HG02973 (cell line): ENCODE measurements around the gene NECTIN2.
"Not testable (repeated sequence)": the region's sequence is repeated elsewhere in the genome, so short reads cannot be mapped to it uniquely, and the experiment has no call there.

Experiments used
- ATAC-seq: cut with Tn5 transposase; IDR thresholded peaks from one replicate; pipeline ENCODE4 v1.9.1; 2021; ENCODE audit warnings: moderate library complexity; ENCODE audit not compliant: unreplicated experiment

Gene NECTIN2

DNA sequence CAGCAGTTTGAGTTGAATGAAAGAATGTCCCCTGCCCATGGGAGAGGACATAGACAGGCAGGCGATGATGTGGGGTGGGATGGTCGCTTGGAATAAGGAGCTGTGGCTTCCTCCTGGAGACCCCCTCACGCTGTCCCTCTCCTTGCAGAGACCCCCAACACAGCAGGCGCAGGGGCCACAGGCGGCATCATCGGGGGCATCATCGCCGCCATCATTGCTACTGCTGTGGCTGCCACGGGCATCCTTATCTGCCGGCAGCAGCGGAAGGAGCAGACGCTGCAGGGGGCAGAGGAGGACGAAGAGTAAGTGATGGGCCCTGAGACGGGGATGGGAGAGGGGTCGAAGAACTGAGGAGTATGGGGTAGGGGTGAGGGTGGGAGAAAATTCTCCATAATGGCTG, 36.0 kb downstream of the NECTIN2 start:
- ATAC-seq = no peak

DNA sequence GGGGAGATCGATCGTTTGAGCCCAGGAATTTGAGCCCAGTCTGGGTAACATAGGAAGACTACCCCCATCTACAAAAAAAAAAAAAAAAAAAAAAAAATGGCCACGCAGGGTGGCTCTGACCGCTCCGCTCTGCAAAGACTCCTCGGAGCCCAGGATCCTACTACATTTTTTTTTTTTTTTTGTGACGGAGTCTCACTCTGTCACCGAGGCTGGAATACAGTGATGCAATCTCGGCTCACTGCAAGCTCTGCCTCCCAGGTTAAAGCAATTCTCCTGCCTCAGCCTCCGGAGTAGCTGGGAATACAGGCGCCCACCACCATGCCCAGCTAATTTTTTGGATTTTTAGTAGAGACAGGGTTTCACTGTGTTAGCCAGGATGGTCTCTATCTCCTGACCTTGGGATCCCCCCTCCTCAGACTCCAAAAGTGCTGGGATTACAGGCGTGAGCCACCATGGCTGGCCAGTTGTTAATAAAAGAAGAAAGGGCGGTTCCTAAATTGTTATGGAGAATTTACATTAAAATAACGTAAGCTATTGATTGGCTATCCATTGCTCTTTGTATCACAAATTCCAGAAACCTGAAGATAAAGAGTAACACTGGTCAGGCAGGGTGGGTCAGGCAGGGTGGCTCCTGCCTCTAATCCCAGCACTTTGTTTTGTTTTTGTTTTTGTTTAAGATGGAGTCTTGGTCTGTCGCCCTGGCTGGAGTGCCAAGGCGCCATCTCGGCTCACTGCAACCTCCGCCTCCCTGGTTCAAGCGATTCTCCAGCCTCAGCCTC, 36.7 kb downstream of the NECTIN2 start:
- ATAC-seq = not testable (repeated sequence)

DNA sequence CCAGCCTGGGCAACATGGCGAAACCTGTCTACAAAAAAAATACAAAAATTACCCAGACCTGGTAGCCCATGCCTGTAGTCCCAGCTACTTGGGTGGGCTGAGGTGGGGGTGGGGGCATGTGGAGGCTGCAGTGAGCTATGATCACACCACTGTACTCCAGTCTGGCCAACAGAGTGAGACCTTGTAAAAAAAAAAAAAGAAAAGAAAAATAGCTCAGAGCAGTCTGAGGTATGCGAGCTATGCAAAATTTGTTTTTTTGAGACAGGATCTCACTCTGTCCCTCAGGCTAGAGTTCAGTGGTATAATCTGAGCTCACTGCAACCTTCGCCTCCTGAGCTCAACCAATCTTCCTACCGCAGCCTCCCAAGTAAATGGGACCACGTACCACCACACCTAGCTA, 37.8 kb downstream of the NECTIN2 start:
- no peak for ATAC-seq

DNA sequence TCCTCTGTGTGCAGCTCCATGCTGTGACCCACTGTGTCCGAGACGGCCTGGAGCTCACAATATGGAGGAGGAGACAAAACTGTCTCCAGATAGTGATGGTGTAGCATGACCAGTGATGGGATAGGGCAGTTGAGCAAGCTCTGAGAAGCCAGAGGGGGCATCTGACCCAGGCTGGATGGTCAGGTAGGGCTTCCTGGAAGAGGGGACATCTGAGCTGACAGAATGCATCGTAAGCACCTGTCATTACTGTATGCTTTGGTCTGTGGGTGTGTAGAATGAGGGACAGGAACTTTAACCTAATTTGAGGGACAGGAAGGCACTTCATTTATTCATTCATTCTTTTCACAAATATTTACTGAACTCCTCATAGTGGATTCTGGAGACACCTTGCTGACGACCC, 38.5 kb downstream of the NECTIN2 start:
- ATAC-seq = no peak

DNA sequence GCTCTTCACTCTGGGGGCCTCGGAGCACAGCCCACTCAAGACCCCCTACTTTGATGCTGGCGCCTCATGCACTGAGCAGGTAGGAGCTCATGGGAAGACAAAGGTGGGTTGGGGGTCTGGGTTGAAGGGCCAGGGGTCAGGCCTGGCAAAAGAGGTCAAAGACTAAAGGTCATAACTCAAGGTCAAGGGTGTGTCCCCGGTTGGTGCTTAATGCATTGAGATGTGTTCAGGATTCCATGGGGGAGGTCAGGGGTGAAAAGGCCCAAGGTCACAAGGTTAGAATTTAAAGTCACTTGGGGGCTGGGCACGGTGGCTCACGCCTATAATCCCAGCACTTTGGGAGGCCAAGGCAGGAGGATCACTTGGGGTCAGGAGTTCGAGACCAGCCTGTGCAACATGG, 40.0 kb downstream of the NECTIN2 start:
- ATAC-seq = no peak

DNA sequence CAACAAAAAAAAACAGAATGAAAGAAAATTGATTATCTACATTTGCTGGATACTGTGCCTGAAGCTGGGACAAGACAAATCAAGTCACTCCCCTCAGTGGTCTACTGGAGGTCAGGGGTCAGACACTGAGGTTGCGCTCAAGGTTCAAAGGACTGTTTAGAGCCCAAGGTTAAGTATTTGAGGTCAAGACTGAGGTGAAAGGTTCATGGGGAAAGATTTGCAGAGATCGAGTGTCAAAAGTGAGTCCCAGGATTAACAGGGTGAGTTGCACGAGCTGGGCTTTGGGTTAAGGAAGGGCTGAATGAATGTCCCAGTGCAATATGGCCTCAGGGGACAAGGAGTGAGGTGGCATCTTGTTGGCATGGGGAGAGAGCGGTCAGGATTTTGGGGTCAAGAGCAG, 41.6 kb downstream of the NECTIN2 start:
- ATAC-seq = no peak

DNA sequence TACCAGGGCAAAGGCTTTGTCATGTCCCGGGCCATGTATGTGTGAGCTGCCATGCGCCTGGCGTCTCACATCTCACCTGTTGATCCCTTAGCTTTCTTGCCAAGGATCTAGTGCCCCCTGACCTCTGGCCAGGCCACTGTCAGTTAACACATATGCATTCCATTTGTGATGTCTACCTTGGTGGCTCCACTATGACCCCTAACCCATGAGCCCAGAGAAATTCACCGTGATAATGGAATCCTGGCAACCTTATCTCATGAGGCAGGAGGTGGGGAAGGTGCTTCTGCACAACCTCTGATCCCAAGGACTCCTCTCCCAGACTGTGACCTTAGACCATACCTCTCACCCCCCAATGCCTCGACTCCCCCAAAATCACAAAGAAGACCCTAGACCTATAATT, 42.2 kb downstream of the NECTIN2 start:
- ATAC-seq = not testable (repeated sequence)

DNA sequence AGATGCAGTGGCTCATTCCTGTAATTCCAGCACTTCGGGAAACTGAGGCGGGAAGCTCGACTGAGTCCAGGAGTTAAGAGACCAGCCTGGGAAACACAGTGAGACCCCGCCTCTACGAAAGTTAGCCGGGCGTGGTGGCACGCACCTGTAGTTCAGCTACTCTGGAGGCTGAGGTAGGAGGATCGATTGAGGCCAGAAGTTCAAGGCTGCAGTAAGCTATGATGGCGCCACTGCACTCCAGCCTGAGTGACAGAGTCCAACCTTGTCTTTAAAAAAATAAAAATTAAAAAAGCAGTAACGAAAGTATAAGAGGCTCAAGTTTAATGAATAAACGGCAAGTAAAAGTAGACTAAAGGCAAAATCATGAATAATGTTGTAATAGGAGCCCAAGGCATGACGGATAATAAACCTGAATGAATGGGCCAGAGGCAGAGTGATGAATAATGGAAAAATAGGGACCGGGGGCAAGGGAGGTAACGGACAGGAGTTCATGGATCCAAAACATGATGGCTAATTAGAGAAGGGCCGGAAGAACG, 43.8 kb downstream of the NECTIN2 start:
- ATAC-seq = no peak

DNA sequence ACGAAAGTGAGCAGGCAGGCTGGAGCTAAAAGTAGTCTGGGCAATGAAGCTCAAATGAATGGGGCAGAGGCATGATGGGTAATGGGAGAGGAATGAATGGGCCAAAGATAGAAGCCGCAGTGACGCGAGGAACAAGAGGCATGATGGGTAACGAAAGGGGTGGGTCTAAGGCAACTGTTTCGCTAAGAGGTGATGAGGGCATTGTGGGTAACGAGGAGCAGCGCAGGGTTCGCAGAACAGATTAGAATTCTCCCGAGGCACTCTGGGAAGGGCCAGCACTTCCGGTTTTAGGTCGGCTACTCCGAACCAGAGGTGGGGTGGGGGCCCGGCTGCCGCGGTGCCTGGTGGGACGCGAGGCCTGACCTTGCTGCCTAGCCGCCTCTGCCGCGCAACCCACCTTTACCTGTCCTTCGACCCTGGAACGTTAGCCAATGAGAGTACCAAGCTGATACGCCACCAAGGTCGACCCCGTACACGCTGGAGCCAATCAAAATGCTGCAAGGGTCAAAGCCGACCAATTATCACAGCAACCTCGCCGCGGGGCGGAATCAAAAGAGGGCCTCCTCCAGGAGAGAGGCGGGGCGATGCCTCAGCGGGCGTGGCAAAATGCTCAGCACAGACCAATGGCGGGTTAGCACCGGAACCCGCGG, 44.4 kb downstream of the NECTIN2 start:
- peak; percentile 74 for ATAC-seq

DNA sequence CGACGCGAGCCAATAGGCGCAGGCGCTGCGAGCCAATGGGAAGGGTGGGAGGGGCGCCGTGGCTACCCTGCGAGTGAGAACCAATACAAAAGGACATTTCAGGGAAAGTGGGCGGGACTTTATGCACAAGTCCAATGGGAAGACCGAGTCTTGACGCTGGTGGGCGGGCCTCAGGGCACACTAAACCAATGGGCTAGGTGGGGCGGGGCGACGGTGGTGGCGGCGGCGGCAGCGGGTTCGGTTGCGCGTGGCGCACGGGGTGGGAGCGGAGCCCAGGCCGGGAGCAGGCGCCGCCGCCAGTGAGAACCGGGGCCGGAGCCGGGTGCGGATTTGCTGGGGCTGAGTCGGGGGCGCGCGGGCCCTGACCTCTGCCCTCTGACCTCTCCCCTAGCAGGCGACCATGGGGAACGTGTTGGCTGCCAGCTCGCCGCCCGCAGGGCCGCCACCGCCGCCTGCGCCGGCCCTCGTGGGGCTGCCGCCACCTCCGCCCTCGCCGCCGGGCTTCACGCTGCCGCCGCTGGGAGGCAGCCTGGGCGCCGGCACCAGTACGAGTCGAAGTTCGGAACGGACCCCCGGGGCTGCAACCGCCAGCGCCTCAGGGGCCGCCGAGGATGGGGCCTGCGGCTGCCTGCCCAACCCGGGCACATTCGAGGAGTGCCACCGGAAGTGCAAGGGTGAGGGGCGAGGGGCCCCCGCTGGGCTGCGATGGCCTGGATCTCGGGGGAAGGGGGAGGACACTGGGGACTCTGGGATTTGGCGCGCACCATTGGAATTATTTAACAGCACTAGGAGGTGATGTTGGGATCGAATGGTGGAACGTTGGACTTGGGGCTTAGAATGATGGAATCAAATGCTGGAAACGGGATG, 45.2 kb downstream of the NECTIN2 start, which contains the start of gene TOMM40:
Gene TOMM40 (plus strand): TSS at position 239 of the 867 bp plus-strand sequence. CDS start 162 bp downstream, at position 401.
- peak; percentile 66 for ATAC-seq

DNA sequence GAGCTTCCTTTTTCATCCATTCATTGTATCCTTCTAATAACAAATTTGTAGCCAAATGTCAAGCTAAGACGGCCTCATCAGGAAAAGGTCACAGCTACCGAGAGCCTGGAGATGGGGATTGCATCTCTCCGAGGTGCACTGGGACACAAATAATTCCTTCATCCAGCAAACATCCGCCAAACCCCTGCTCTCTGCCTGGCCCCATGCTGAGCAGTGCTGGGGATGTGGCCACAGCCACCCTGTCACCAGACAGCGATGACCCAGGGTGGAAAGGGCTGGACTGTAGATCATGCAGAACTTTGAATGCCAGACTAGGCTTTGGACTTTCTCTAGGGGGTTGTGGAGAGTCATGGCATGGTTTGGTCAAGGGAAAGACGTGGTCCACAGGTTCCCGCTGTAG, 46.8 kb downstream of the NECTIN2 start:
- ATAC-seq = no peak

DNA sequence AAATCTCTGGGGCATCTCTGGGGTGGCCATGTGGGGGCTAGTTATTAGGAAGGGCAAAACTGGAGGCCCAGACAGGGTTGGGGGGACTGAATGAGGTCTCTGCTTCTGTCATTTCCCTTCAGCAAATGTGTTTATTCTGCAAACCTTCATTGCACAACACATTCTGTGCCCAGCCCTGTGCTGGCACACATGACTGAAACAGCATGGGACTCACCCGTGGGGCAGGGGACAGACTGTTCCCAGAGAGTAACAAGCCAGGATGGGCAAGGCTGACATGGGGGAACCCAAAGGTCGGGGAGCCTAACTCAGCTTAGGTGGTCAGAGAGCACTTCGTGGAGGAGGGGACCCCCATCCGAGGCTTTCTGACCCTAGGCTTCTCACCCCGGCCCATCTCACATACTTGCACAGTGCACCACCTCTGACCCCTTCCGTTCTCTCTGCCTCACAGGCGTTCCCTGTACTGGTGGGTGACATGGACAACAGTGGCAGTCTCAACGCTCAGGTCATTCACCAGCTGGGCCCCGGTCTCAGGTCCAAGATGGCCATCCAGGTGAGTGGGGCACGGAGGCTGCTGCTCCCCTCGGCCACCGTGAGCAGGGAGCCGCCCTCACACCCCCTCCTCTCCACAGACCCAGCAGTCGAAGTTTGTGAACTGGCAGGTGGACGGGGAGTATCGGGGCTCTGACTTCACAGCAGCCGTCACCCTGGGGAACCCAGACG, 47.4 kb downstream of the NECTIN2 start:
- no peak for ATAC-seq

DNA sequence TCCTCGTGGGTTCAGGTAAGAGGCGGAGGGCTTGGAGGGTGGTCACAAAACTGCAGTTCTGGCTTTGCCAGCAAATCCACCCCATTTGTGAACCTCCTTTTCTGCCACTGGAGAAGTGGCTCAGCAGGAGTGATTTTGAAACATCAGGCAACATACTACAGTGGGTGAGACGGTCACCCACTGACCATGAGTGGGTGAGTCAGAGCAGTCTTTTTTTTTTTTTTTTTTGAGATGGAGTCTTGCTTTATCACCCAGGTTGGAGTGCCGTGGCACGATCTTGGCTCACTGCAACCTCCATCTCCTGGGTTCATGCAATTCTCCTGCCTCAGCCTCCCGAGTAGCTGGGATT, 47.9 kb downstream of the NECTIN2 start:
- ATAC-seq = no peak

DNA sequence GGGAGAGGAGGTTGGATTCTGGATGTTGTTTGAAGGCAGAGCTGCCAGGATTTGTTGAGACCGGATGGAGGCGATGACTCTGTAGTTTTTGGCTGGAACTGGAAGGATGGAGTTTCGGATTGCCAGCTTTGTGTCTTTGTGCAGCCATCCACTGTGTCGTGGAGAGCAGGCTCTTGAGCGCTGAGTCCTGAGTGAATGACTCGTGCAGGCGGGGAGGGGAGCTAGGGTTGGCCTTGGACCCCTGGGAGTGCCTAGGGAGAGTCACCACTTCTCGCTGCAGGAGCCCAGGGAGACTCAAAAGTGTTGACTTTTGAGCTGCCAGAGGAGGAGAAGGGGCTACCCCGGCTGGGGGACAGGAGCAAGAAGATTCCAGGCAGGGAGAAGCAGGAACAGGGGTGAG, 48.8 kb downstream of the NECTIN2 start:
- no peak for ATAC-seq

DNA sequence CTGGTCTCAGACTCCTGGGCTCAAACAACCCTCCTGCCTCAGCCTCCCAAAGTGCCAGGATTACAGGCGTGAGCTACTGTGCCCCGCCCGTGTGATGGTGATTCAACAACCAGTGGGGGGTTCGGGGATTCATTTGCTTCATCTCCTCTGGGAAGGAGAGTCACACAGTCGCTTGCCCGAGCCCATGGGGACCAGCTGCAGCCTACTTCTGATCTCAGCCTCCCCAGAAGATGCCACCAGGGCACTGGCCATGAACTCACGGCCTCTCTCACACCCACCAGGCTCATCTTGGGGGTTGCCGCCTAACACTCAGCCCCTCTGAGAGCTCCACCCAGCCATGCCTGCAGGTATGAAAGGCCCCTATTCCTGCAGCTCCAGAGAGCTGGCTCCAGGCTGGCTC, 51.7 kb downstream of the NECTIN2 start:
- no peak for ATAC-seq

DNA sequence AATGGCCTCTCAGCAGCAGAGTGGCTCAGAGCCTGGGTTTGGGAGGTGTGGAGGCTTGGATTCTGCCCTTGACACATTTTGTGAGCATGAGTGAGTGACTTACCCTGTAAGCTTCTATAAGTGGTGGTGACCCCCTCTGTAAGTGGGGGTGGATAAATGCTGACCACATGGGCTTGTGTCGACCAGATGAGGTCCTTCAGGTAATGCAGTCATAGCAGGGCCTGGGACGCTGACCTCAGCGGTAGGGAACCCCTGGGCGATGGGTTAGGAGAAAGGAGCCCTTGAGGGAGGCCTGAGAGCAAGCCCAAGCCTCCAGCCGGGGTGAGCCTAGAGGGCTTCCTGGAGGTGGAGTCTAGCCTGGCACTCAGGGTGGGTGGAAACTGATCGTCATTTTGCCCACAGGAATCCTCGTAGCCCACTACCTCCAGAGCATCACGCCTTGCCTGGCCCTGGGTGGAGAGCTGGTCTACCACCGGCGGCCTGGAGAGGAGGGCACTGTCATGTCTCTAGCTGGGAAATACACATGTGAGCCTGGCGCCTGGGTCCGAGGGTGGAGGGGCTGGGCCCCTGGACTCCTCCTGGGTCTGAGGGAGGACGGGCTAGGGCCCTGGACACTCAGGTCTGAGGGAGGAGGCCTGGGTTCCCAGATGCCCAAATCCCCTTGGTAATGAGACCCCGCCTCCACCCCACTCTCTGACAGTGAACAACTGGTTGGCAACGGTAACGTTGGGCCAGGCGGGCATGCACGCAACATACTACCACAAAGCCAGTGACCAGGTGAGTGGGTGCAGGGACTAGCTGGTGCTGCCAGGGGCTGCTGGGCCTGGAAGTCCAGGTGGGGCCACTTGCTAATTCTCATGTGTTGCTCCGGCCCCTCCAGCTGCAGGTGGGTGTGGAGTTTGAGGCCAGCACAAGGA, 54.5 kb downstream of the NECTIN2 start:
- ATAC-seq = no peak

DNA sequence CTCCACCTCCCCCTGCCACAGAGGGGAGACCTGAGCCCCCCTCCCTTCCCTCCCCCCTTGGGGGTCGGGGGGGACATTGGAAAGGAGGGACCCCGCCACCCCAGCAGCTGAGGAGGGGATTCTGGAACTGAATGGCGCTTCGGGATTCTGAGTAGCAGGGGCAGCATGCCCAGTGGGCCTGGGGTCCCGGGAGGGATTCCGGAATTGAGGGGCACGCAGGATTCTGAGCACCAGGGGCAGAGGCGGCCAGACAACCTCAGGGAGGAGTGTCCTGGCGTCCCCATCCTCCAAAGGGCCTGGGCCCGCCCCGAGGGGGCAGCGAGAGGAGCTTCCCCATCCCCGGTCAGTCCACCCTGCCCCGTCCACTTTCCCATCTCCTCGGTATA, 57.1 kb downstream of the NECTIN2 start:
- ATAC-seq = no peak

DNA sequence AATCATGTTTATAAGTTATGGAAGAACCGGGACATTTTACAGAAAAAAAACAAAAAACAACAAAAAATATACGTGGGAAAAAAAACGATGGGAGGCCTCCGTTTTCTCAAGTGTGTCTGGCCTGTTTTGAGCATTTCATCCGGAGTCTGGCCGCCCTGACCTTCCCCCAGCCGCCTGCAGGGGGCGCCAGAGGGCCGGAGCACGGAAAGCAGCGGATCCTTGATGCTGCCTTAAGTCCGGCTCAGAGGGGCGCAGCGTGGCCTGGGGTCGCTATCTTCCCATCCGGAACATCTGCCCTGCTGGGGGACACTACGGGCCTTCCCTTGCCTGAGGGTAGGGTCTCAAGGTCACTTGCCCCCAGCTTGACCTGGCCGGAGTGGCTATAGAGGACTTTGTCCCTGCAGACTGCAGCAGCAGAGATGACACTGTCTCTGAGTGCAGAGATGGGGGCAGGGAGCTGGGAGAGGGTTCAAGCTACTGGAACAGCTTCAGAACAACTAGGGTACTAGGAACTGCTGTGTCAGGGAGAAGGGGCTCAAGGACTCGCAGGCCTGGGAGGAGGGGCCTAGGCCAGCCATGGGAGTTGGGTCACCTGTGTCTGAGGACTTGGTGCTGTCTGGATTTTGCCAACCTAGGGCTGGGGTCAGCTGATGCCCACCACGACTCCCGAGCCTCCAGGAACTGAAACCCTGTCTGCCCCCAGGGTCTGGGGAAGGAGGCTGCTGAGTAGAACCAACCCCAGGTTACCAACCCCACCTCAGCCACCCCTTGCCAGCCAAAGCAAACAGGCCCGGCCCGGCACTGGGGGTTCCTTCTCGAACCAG, 57.7 kb downstream of the NECTIN2 start:
- ATAC-seq = no peak

DNA sequence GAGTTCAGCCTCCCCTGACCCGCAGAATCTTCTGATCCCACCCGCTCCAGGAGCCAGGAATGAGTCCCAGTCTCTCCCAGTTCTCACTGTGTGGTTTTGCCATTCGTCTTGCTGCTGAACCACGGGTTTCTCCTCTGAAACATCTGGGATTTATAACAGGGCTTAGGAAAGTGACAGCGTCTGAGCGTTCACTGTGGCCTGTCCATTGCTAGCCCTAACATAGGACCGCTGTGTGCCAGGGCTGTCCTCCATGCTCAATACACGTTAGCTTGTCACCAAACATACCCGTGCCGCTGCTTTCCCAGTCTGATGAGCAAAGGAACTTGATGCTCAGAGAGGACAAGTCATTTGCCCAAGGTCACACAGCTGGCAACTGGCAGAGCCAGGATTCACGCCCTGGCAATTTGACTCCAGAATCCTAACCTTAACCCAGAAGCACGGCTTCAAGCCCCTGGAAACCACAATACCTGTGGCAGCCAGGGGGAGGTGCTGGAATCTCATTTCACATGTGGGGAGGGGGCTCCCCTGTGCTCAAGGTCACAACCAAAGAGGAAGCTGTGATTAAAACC, 58.4 kb downstream of the NECTIN2 start:
- ATAC-seq = no peak
